GM12865 (cell line): ENCODE results near the gene ITPR2.

ENCODE experiments used
- DNase-seq: peaks from one replicate; pipeline ENCODE4 v3.0.0; 2010; ENCODE audit warnings: low read depth
- H3K4me3 ChIP-seq: 2 replicates; pipeline ENCODE4 v1.5.1; 2011; ENCODE audit warnings: mild to moderate bottlenecking, low read depth, low read length, control low read depth
- TF ChIP-seq, protein P1 (sequence below): IDR thresholded peaks from 2 replicates; pipeline ENCODE4 v1.5.1; 2011; ENCODE audit warnings: low read length, control low read depth, low read depth, inconsistent platforms; ENCODE audit not compliant: insufficient read depth; ENCODE audit errors: missing control alignments

The ITPR2 gene

DNA sequence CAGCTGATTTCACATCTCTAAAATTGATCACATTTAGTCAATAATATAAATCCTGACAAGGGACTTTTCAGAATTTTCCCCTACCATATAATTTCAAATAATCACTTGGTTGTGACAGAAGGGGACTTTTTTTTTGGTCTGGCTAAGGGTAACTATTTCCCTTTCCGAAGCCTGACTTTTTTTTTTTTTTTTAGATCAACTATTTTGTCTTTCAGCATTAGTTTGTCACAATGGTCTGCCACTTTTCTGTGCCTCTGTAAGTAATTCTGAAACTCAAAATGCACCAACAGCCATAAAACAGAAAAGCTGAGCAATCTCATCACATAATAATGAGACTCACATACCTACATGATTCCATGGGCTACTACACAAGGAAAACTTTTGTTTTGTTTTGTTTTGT lies 371.2 kb downstream of the ITPR2 start:
- TF ChIP-seq, protein P1, sequence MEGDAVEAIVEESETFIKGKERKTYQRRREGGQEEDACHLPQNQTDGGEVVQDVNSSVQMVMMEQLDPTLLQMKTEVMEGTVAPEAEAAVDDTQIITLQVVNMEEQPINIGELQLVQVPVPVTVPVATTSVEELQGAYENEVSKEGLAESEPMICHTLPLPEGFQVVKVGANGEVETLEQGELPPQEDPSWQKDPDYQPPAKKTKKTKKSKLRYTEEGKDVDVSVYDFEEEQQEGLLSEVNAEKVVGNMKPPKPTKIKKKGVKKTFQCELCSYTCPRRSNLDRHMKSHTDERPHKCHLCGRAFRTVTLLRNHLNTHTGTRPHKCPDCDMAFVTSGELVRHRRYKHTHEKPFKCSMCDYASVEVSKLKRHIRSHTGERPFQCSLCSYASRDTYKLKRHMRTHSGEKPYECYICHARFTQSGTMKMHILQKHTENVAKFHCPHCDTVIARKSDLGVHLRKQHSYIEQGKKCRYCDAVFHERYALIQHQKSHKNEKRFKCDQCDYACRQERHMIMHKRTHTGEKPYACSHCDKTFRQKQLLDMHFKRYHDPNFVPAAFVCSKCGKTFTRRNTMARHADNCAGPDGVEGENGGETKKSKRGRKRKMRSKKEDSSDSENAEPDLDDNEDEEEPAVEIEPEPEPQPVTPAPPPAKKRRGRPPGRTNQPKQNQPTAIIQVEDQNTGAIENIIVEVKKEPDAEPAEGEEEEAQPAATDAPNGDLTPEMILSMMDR: no peak

DNA sequence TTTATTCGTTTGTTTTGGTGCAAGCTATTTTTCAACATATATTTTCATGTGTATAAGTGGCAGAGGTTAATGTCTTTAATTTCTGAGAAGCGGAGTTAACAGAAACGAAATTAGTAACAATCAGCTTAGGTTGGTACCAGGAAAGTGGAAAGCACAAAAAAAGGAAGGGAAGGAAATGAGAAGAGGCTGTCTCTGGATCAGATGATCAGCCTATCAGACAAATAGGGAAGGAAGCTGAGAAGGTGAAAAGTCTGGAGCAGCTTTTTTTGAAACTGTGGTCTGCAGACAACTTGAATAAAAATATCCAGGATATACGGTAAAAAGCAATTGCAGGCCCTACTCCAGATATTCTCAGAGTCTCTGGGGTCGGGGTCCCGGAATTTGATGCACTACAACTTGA lies 372.6 kb downstream of the ITPR2 start:
- TF ChIP-seq, protein P1: no peak
- DNase-seq: no peak
- H3K4me3 ChIP-seq: no peak overlapping the region

More for the DNA sequence above, 371.2 kb downstream of the ITPR2 start:
- no peak overlapping the region for H3K4me3 ChIP-seq
- peak; percentile 41 for DNase-seq

DNA sequence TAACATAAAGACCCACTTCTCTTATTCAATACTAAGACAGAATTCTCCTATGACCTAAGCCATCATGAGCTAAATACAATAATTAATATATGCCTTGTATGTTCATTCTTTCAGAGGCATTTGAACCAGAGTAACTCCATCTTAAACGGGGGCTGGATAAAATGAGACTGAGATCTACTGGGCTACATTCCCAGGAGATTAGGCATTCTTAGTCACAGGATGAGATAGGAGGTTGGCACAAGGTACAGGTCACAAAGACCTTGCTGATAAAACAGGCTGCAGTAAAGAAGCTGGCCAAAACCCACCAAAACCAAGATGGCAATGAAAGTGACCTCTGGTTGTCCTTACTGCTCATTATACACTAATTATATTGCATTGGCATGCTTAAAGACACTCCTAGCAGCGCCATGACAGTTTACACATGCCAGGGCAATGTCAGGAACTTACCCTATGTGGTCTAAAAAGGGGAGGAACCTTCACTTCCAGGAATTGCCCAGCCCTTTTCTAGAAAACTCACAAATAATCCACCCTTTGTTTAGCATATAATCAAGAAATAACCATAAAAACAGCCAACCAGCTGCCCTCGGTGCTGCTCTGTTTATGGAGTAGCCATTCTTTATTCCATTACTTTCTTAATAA lies 376.9 kb downstream of the ITPR2 start:
- TF ChIP-seq, protein P1: no peak
- no peak overlapping the region for H3K4me3 ChIP-seq
- DNase-seq: no peak

DNA sequence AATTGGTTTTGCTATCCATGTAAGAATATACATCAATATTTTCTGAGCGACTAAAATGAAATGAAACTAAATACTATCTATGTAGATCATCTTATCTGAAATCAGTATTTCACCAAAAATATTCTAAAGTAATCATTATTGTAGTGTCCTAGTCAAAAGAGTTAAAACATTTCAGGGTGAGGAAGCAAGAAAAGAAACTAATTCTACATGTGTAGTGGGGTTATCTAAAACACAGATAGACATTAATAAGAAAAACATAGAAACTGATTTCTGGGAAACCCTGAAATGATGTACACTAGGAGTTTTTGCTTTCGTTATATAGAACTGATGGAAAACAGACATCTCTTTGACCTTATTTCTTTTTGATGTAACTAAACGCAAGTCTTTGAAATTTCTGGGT lies 379.7 kb downstream of the ITPR2 start:
- no peak for DNase-seq
- H3K4me3 ChIP-seq: no peak overlapping the region
- TF ChIP-seq, protein P1: no peak

DNA sequence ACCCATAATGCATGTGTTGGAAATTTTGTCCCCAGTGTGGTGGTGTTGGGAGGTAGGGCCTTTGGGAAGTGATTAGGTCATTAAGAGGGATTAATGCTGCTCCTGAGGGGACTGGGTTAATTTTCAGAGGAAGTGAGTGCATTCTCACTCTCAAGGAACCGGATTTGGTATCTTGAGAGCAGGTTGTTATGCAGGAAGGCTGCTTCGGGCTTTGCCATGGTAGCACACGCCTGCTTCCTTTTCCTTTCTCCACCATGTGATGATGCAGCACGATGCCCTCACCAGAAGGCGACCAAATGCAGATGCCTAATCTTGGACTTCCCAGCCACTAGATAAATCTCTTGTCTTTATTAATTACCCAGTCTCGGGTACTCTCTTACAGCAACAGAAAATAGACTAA lies 380.5 kb downstream of the ITPR2 start:
- DNase-seq: no peak
- H3K4me3 ChIP-seq: no peak overlapping the region
- TF ChIP-seq, protein P1: no peak

DNA sequence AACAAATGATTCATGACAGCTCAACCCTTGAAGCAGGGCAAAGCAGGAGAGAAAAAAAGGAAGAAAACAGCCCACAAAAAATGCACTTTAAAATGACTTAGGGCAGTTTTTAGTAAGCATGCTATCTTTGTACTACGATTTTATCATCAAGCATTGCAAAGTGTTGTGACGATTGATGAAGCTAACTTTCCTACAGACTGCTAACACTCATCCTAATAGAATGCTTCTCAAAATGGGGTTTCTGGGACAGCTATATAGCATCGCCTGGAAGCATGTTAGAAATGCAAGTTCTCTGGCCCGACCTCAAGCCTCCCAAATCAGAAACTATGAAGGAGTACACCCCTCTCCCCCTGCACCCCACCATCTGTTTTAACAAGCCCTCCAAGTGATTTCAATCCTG lies 381.2 kb downstream of the ITPR2 start:
- no peak overlapping the region for H3K4me3 ChIP-seq
- TF ChIP-seq, protein P1: no peak
- DNase-seq: no peak

DNA sequence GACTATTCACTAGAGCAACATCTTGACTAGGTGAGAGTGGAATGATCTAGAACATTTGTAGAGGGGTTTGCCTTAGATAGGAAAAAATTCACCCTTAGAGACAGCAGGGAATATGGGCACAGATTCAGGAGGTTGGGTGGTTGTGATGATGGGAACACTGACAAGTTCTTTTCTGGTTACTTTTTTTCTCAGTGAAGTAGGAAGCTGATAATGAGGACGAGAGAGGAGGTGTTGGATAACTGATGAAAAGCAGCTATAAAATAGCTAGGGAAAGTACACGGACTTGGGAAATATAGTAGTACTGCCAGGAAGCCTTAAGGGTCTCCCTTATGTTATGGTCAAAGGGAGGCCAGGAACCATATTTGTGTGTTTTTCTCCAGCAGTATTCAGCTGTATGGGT lies 387.1 kb downstream of the ITPR2 start:
- TF ChIP-seq, protein P1: no peak
- DNase-seq: no peak
- H3K4me3 ChIP-seq: no peak overlapping the region
